Measurements from ENCODE around the gene MMP8. TPM values are rescaled to one million over a fixed set of nuclear protein-coding genes. Genes with fewer than 3 reads are reported as not detected.
A peak's percentile ranks its signal among the peaks of the same experiment; 100 is the strongest.

Gene MMP8
- total and polyA plus RNA-seq, 3 experiments from 2014 or later: not detected

DNA sequence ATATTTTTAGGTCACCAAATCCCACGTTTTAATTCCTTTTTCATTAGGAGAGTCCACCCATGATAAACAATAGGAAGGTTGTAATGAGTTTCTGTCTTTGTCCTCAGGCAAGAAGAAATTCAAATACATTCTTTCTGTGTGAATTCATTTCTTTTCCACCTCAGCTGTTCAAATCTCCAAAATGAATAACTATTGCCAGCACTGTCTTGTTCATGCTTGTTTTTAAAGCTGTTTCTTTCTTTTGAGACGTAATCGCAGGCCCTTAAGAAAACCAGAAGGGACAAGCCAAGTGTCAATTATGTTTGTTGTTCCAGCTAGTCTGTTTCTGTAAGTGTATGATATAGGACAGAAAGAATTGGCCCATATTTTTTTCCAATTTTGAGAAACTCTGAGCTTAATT, 39.4 kb downstream of the MMP8 start:
- H3K4me1 Mint-ChIP-seq: no peaks in the 10 kb centered on the region
- CTCF ChIA-PET: no interaction called here
- DNase-seq: no peak
- H3K27ac Mint-ChIP-seq: no peak overlapping the region
- Histone ChIP-seq H3K9me3 (ENCODE audit: low read length) (no peaks in the 10 kb centered on the region), H3K4me1 (ENCODE audit: insufficient read depth, low read length) (no peaks in the 10 kb centered on the region), H3K36me3 (ENCODE audit: insufficient read depth, low read length) (no peaks in the 10 kb centered on the region), H3K4me3 (ENCODE audit: low read length) (no peak overlapping the region), H3K27ac (ENCODE audit: low read depth, low read length) (no peak overlapping the region), H3K27me3 (ENCODE audit: insufficient read depth, low read length, poor library complexity, severe bottlenecking) (no peaks in the 10 kb centered on the region)
- POLR2A ChIA-PET: no interaction called here
- peaks cover 15 to 37% of the 10 kb centered on the region in 2 donors for H3K27me3 Mint-ChIP-seq
- H3K36me3 Mint-ChIP-seq: peaks cover 0 to 1% (median 0%) of the 10 kb centered on the region in 3 donors
- H3K4me3 Mint-ChIP-seq: no peak overlapping the region
- H3K9me3 Mint-ChIP-seq: no peaks in the 10 kb centered on the region

DNA sequence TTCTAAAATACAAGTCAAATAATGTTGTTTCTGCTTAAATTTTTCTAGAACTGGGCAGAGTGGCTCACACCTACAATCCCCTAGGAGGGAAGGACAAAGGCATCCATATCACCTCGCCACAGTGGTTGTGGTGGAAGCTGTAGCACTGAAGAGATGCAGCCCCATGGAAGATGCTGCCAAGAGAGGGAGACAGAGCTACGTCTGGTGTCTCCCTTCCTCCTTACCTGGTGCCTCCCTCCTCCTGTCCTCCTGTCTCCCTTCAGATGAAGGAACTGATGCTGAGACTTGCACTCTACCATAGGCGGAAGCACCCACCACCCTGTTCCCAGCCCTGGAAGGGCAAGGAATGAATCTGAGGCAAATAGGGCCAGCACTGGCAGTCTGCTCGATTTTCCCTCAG, 41.5 kb downstream of the MMP8 start:
- no peak for DNase-seq
- H3K9me3 Mint-ChIP-seq: no peaks in the 10 kb centered on the region
- peaks cover 18 to 54% of the 10 kb centered on the region in 2 donors for H3K27me3 Mint-ChIP-seq
- Histone ChIP-seq H3K9me3 (ENCODE audit: low read length) (no peaks in the 10 kb centered on the region), H3K4me1 (ENCODE audit: insufficient read depth, low read length) (no peaks in the 10 kb centered on the region), H3K27me3 (ENCODE audit: insufficient read depth, low read length, poor library complexity, severe bottlenecking) (no peaks in the 10 kb centered on the region), H3K36me3 (ENCODE audit: insufficient read depth, low read length) (no peaks in the 10 kb centered on the region), H3K27ac (ENCODE audit: low read depth, low read length) (no peak overlapping the region), H3K4me3 (ENCODE audit: low read length) (no peak overlapping the region)
- no peak overlapping the region for H3K27ac Mint-ChIP-seq
- peaks cover 0 to 1% (median 0%) of the 10 kb centered on the region in 3 donors for H3K36me3 Mint-ChIP-seq
- H3K4me3 Mint-ChIP-seq: no peak overlapping the region
- CTCF ChIA-PET: no interaction called here
- POLR2A ChIA-PET: no interaction called here
- H3K4me1 Mint-ChIP-seq: no peaks in the 10 kb centered on the region

DNA sequence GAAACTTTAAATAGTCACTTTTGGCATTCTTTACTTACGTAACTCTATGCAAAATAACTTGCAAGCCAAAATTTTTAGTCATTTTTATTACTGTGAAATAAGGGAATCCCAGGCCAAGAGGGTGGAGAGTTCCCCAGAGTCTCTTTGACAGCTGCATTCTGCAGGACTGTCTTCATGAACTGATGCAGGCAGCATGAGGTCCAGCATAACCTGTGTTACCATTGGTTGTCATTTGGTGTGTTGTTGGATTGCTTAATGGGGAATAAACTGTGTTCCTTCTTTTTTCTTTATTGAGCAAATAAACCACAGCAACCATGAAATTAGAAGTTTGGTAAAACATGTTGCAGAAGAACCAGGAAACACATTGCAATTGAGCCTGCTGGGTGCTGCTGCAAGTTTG, 43.8 kb downstream of the MMP8 start:
- no peaks in the 10 kb centered on the region for H3K9me3 Mint-ChIP-seq
- CTCF ChIA-PET: no interaction called here
- peaks cover 12 to 56% of the 10 kb centered on the region in 2 donors for H3K27me3 Mint-ChIP-seq
- Histone ChIP-seq H3K9me3 (ENCODE audit: low read length) (no peaks in the 10 kb centered on the region), H3K27me3 (ENCODE audit: insufficient read depth, low read length, poor library complexity, severe bottlenecking) (no peaks in the 10 kb centered on the region), H3K27ac (ENCODE audit: low read depth, low read length) (no peak overlapping the region), H3K36me3 (ENCODE audit: insufficient read depth, low read length) (no peaks in the 10 kb centered on the region), H3K4me1 (ENCODE audit: insufficient read depth, low read length) (no peaks in the 10 kb centered on the region), H3K4me3 (ENCODE audit: low read length) (no peak overlapping the region)
- POLR2A ChIA-PET: no interaction called here
- DNase-seq: no peak
- H3K36me3 Mint-ChIP-seq: peaks cover 0 to 1% (median 0%) of the 10 kb centered on the region in 3 donors
- H3K27ac Mint-ChIP-seq: no peak overlapping the region
- H3K4me3 Mint-ChIP-seq: no peak overlapping the region
- H3K4me1 Mint-ChIP-seq: no peaks in the 10 kb centered on the region

DNA sequence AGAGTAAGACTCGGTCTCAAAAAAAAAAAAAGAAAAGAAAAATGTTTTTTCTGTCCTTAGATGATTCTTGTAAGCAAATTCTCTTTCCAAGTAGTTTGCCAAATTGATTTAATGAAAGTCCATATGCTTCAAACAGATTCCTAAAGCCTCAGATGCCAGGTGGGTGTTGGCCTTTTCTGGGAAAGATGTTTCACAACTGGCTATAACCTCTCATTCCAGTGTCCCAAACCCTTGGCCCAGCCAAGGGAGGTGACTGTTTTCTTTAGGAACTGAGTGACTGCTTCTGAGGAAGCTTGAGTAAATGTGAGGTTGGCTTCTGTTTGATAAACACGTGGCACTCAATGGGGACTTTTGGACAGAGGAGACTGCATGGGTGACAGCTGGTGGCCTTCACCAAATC, 46.7 kb downstream of the MMP8 start:
- Mint-ChIP-seq H3K4me1 (no peaks in the 10 kb centered on the region), H3K27me3 (peaks cover 13 to 54% of the 10 kb centered on the region in 2 donors), H3K4me3 (no peak overlapping the region), H3K36me3 (no peaks in the 10 kb centered on the region), H3K9me3 (no peaks in the 10 kb centered on the region), H3K27ac (no peak overlapping the region)
- H3K4me1 ChIP-seq (ENCODE audit: insufficient read depth, low read length): no peaks in the 10 kb centered on the region
- no peaks in the 10 kb centered on the region for H3K36me3 ChIP-seq (ENCODE audit: insufficient read depth, low read length)
- no peak overlapping the region for H3K4me3 ChIP-seq (ENCODE audit: low read length)
- no peaks in the 10 kb centered on the region for H3K9me3 ChIP-seq (ENCODE audit: low read length)
- no peak overlapping the region for H3K27ac ChIP-seq (ENCODE audit: low read depth, low read length)
- POLR2A ChIA-PET: no interaction called here
- CTCF ChIA-PET: interaction anchor here (1.7 kb wide), 1 partner anchor 12 kb away, joined by 6 read pairs; no protein-coding TSS in a partner anchor
- DNase-seq: no peak
- no peaks in the 10 kb centered on the region for H3K27me3 ChIP-seq (ENCODE audit: insufficient read depth, low read length, poor library complexity, severe bottlenecking)

DNA sequence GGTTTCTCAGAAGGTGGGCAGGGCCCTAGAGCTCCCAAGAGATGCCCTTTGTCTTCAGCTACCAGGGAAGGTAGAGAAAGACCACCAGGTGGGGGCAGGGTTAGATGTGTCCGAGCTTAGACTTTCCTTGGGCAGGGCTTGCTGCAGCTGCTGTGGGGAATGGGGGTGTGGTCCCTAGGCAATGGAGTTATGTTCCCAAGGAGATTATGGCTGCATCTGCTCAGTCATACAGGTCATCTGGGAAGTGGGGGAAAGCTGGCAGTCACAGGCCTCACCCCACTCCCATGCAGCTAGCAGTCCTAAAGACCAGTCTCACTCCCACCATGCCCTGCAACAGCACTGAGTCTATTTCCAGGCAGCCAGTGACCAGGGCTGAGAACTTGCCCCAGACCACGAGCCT, 48.7 kb downstream of the MMP8 start:
- CTCF ChIA-PET: no interaction called here
- Histone ChIP-seq H3K9me3 (ENCODE audit: low read length) (no peaks in the 10 kb centered on the region), H3K4me3 (ENCODE audit: low read length) (no peak overlapping the region), H3K27ac (ENCODE audit: low read depth, low read length) (no peak overlapping the region), H3K27me3 (ENCODE audit: insufficient read depth, low read length, poor library complexity, severe bottlenecking) (no peaks in the 10 kb centered on the region), H3K36me3 (ENCODE audit: insufficient read depth, low read length) (no peaks in the 10 kb centered on the region), H3K4me1 (ENCODE audit: insufficient read depth, low read length) (no peaks in the 10 kb centered on the region)
- H3K4me1 Mint-ChIP-seq: no peaks in the 10 kb centered on the region
- H3K27ac Mint-ChIP-seq: no peak overlapping the region
- no peak for DNase-seq
- H3K9me3 Mint-ChIP-seq: no peaks in the 10 kb centered on the region
- peak overlapping the region in 1 of 7 donors; percentile 54 for H3K4me3 Mint-ChIP-seq
- no peaks in the 10 kb centered on the region for H3K36me3 Mint-ChIP-seq
- H3K27me3 Mint-ChIP-seq: peaks cover 11 to 41% of the 10 kb centered on the region in 2 donors
- POLR2A ChIA-PET: no interaction called here

DNA sequence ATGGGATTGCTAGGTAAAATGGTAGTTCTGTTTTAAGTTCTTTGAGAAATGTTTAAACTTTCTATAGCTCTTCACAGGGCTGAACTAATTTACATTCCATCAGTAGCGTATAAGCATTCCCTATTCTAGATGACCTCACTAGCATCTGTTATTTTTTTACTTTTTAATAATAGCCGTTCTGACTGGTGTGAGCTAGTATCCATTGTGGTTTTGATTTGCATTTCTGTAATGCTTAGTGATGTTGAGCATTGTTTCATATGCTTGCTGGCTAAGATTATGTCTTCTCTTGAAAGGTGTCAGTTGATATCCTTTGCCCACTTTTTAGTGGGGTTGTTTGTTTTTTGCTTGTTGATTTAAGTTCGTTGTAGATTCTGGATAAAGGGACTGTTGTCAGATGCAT, 55.1 kb downstream of the MMP8 start:
- peaks cover 2 to 12% of the 10 kb centered on the region in 2 donors for H3K27me3 Mint-ChIP-seq
- ChIA-PET POLR2A (no interaction called here), CTCF (no interaction called here)
- no peak overlapping the region for H3K27ac Mint-ChIP-seq
- H3K4me3 ChIP-seq (ENCODE audit: low read length): no peak overlapping the region
- H3K27ac ChIP-seq (ENCODE audit: low read depth, low read length): no peak overlapping the region
- no peak for DNase-seq
- no peak overlapping the region for H3K4me3 Mint-ChIP-seq
- H3K27me3 ChIP-seq (ENCODE audit: insufficient read depth, low read length, poor library complexity, severe bottlenecking): no peaks in the 10 kb centered on the region
- H3K9me3 Mint-ChIP-seq: no peaks in the 10 kb centered on the region
- H3K9me3 ChIP-seq (ENCODE audit: low read length): no peaks in the 10 kb centered on the region
- no peaks in the 10 kb centered on the region for H3K36me3 ChIP-seq (ENCODE audit: insufficient read depth, low read length)
- H3K4me1 ChIP-seq (ENCODE audit: insufficient read depth, low read length): no peaks in the 10 kb centered on the region
- no peaks in the 10 kb centered on the region for H3K36me3 Mint-ChIP-seq
- H3K4me1 Mint-ChIP-seq: peaks cover 0 to 8% (median 0%) of the 10 kb centered on the region in 3 donors

DNA sequence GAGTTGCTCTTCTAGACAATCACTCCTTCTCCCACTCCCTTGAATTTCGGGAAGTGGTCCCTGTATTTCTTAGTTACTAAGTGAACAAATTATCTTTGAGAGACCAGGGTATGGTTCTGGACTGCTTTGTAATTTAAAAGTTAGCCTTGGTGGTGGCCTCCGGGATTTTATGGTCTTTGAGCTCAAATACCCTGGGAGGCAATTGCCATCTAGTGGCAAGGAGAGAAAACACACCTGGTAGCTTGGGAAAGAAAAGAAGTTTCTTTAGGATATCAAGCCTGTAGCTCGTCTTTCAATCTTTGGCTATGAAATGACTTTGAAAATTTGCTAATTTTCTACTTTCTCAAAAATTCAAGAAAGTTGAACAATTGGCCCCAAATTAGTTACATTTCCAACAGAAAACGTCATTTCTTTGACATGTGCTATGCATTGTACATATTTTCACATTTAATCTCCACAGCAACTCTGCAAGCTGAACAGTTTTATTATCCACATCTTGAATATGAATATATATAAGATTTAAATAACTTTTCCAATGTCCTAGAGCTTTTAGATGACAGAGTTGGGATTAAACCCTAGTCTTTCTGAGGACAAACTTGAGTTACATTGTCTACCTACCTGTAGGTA, 58.3 kb downstream of the MMP8 start:
- Histone ChIP-seq H3K27me3 (ENCODE audit: insufficient read depth, low read length, poor library complexity, severe bottlenecking) (no peaks in the 10 kb centered on the region), H3K27ac (ENCODE audit: low read depth, low read length) (no peak overlapping the region), H3K9me3 (ENCODE audit: low read length) (no peaks in the 10 kb centered on the region), H3K4me3 (ENCODE audit: low read length) (no peak overlapping the region), H3K4me1 (ENCODE audit: insufficient read depth, low read length) (no peaks in the 10 kb centered on the region), H3K36me3 (ENCODE audit: insufficient read depth, low read length) (no peaks in the 10 kb centered on the region)
- H3K4me1 Mint-ChIP-seq: peaks cover 0 to 8% (median 0%) of the 10 kb centered on the region in 3 donors
- no peaks in the 10 kb centered on the region for H3K9me3 Mint-ChIP-seq
- peaks cover 8 to 16% of the 10 kb centered on the region in 2 donors for H3K27me3 Mint-ChIP-seq
- no peaks in the 10 kb centered on the region for H3K36me3 Mint-ChIP-seq
- CTCF ChIA-PET: interaction anchor here (0.8 to 2.5 kb wide), 16 partner anchors 8 to 806 kb away, joined by 3 to 13 read pairs (median 4); no protein-coding TSS in a partner anchor
- DNase-seq: peak in 2 of 5 donors; percentile 18 to 22
- H3K4me3 Mint-ChIP-seq: no peak overlapping the region
- POLR2A ChIA-PET: interaction anchor here (1.3 kb wide), 1 partner anchor 325 kb away, joined by 3 read pairs; no protein-coding TSS in a partner anchor
- H3K27ac Mint-ChIP-seq: no peak overlapping the region

DNA sequence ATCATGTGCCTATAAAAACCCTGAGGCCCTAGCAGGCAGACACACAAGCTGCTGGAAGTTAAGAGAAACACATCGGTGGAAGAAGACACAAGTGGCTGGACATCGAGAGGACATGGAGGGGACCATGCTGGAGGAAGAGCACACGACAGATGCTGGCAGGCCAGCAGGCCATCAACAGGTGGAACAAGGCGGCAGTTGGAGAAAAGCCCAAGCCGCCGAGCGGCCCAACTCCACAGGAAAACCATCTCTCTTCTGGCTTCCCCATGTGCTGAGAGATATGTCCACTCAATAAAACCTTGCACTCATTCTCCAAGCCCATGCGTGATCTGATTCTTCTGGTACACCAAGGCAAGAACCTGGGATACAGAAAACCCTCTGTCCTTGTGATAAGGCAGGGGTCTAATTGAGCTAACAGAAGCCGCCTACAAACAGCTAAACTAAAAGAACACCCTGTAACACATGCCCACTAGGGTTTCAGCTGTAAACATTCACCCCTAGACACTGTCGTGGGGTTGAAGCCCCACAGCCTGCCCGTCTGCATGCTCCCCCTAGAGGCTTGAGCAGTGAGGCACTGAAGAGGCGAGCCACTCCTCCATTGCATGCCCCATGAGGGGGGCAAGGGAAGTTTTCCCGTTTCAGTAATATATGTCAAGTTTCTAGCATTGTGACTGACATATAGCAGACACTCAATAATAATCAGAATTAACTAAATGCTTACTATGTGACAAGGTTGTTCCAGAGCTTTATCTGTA, 60.6 kb downstream of the MMP8 start:
- ChIA-PET POLR2A (no interaction called here), CTCF (no interaction called here)
- H3K4me1 ChIP-seq (ENCODE audit: insufficient read depth, low read length): no peaks in the 10 kb centered on the region
- DNase-seq: peak in 1 of 5 donors; percentile 2
- peaks cover 11 to 26% of the 10 kb centered on the region in 2 donors for H3K27me3 Mint-ChIP-seq
- no peak overlapping the region for H3K4me3 ChIP-seq (ENCODE audit: low read length)
- H3K27me3 ChIP-seq (ENCODE audit: insufficient read depth, low read length, poor library complexity, severe bottlenecking): no peaks in the 10 kb centered on the region
- H3K36me3 ChIP-seq (ENCODE audit: insufficient read depth, low read length): no peaks in the 10 kb centered on the region
- H3K36me3 Mint-ChIP-seq: no peaks in the 10 kb centered on the region
- no peak overlapping the region for H3K27ac Mint-ChIP-seq
- peaks cover 0 to 8% (median 0%) of the 10 kb centered on the region in 3 donors for H3K4me1 Mint-ChIP-seq
- no peaks in the 10 kb centered on the region for H3K9me3 Mint-ChIP-seq
- H3K27ac ChIP-seq (ENCODE audit: low read depth, low read length): no peak overlapping the region
- no peak overlapping the region for H3K4me3 Mint-ChIP-seq
- no peaks in the 10 kb centered on the region for H3K9me3 ChIP-seq (ENCODE audit: low read length)

Data from CD8-positive, alpha-beta memory T cell (primary cell).